WERI-Rb-1 (cell line): ENCODE data around the gene TDRKH.

Experiments
- DNase-seq: peaks from one replicate; pipeline ENCODE4 v3.0.0-alpha.2; 2020
- H3K27ac ChIP-seq: fragments of 250-450 bp; sonication (Bioruptor Pico); 2 replicates; pipeline ENCODE4 v1.5.1; 2020; ENCODE audit warnings: mild to moderate bottlenecking, moderate library complexity
- H3K27me3 ChIP-seq: fragments of 250-450 bp; sonication (Bioruptor Pico); 2 replicates; pipeline ENCODE4 v1.5.1; 2021; ENCODE audit warnings: mild to moderate bottlenecking, low read depth, moderate library complexity; ENCODE audit not compliant: insufficient read depth, severe bottlenecking
- H3K36me3 ChIP-seq: fragments of 250-450 bp; sonication (Bioruptor Pico); 2 replicates; pipeline ENCODE4 v1.5.1; 2020; ENCODE audit warnings: mild to moderate bottlenecking, moderate library complexity
- H3K4me3 ChIP-seq: 2 replicates; pipeline ENCODE4 v1.5.1; 2011; ENCODE audit warnings: low read depth, mild to moderate bottlenecking, control low read depth, low read length
- H3K9me3 ChIP-seq: fragments of 250-450 bp; sonication (Bioruptor Pico); 2 replicates; pipeline ENCODE4 v1.5.1; 2021; ENCODE audit warnings: mild to moderate bottlenecking, moderate library complexity; ENCODE audit not compliant: severe bottlenecking
- TF ChIP-seq, protein P1 (sequence below): IDR thresholded peaks from 2 replicates; pipeline ENCODE4 v1.5.1; 2011; ENCODE audit warnings: low read depth, mild to moderate bottlenecking, control low read depth, inconsistent platforms, low read length

Gene TDRKH

DNA sequence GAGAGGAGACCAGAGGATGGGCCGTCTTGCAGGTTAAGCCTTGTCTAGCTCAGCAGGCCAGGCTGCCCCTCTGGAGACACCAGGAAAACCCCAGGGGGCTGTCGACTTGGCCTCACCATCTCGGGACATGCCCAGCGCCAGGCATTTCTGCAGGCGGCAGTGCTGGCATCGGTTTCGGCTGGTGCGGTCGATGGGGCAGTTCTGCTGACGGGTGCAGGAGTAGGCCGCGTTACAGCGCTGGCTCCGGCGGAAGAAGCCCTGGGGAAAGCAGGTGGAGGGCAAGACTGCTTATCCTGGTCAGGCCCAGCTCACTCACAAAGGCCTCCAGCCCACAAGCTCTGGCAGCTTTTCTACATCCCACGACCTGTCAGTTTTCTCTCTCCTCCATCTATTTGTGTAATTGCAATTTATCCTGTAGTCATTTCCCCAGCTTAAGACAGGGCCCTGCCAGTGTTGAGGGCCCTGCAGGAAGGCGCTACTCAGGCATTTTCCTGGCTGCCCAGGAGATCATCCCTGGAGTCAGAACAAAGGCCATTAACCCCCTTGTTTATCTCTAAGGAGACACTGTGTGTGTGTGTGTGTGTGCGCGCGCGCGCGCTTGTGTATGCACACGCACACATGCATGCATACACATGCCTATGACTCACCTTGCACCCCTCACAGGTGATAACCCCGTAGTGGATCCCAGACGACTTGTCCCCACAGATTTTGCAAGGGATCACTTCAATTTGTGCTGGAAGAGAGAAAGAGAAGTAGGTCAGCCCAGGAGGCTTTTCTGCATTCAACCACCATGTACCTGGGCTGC lies 26.4 kb upstream of the TDRKH start:
- no peaks in the 10 kb centered on the region for H3K36me3 ChIP-seq
- H3K9me3 ChIP-seq, result no peaks in the 10 kb centered on the region
- H3K27ac ChIP-seq, result no peak overlapping the region
- TF ChIP-seq, protein P1, sequence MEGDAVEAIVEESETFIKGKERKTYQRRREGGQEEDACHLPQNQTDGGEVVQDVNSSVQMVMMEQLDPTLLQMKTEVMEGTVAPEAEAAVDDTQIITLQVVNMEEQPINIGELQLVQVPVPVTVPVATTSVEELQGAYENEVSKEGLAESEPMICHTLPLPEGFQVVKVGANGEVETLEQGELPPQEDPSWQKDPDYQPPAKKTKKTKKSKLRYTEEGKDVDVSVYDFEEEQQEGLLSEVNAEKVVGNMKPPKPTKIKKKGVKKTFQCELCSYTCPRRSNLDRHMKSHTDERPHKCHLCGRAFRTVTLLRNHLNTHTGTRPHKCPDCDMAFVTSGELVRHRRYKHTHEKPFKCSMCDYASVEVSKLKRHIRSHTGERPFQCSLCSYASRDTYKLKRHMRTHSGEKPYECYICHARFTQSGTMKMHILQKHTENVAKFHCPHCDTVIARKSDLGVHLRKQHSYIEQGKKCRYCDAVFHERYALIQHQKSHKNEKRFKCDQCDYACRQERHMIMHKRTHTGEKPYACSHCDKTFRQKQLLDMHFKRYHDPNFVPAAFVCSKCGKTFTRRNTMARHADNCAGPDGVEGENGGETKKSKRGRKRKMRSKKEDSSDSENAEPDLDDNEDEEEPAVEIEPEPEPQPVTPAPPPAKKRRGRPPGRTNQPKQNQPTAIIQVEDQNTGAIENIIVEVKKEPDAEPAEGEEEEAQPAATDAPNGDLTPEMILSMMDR, result no peak
- H3K27me3 ChIP-seq, result no peaks in the 10 kb centered on the region
- DNase-seq, result no peak
- H3K4me3 ChIP-seq, result no peak overlapping the region

DNA sequence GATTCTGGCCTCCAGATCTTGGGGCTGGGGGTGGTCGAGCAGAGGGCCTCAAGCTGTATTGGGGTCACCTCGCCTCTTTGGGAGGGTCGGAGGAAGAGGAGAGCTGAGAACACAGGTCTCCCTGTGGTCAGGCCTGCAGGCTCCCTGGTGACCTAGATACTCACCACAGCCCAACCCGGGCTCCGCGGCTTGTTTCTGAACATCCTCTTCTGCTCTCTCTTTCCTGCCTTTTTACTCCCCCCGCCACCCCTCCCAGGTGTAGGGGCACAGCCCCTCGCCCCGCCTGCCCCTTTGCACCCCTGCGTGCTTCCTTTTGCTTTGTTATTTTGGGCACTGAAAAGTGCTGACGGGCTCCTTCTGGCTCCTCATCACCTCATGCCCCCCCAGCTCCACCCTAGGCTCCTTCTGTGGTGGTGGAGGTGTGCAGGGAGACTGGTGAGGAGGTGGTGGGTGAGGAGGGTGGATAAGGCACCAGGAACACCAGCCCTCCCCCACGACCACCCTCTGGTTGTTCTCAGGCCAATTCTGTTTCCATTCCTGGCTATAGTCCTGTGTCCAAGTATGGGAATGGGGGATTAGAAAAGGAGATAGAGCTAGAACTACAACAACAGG lies 25.5 kb upstream of the TDRKH start:
- no peak overlapping the region for H3K4me3 ChIP-seq
- no peaks in the 10 kb centered on the region for H3K9me3 ChIP-seq
- H3K27ac ChIP-seq, result no peak overlapping the region
- H3K27me3 ChIP-seq, result no peaks in the 10 kb centered on the region
- no peak for DNase-seq
- TF ChIP-seq, protein P1, result no peak
- H3K36me3 ChIP-seq, result no peaks in the 10 kb centered on the region

DNA sequence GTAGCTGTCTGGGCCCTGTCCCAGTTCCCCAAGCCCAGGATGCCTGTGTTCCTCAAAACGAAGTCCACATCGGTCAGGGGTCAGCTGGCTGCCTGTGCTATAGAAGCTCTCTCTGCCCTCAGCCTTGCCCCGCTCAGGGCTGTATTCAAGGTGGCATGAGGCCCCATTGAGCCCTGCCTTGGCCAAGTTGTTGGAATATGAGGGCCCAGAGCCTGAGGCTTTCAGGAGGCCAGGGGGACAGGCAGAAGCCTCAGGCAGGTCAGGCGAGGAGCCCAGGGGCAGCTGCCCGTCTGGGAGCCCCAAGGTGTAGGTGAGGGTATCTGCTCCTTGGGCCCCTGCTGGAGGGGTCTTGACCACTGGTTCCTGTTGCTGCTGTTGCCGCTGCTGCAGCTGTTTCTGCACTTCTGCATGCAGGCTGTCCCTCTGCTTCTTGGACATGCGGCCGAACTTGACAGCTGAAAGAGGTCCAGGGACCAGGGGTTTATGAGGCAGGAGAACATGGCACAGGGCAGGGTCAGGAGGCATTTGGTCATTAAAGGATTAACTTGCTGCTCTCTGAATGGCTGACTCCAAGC lies 24.8 kb upstream of the TDRKH start:
- H3K27me3 ChIP-seq, result no peaks in the 10 kb centered on the region
- H3K4me3 ChIP-seq, result no peak overlapping the region
- H3K27ac ChIP-seq, result no peak overlapping the region
- no peak for DNase-seq
- no peaks in the 10 kb centered on the region for H3K36me3 ChIP-seq
- H3K9me3 ChIP-seq, result no peaks in the 10 kb centered on the region
- TF ChIP-seq, protein P1, result no peak

DNA sequence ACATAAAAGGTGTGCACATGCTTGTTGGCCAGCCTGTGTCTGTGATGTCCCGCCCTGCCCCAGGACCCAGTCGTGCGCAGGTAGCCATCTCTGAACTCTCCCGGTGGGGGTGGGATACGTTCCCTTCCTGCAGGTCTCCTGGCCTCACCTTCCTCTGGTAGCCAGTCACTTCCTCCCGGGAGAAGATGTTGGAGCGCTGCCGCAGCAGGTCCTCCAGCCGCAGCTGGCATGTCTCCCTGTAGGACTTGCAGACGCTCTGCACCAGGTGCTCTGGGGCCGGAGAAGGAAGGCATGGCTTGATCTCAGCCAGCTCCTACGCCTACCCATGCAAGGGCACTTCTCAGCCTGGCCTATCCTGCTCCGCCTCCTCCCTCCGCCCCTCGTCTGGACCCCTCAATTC lies 24.1 kb upstream of the TDRKH start:
- Histone ChIP-seq H3K36me3 (no peaks in the 10 kb centered on the region), H3K27me3 (no peaks in the 10 kb centered on the region), H3K4me3 (no peak overlapping the region), H3K27ac (no peak overlapping the region), H3K9me3 (no peaks in the 10 kb centered on the region)
- no peak for DNase-seq
- TF ChIP-seq, protein P1, result no peak

DNA sequence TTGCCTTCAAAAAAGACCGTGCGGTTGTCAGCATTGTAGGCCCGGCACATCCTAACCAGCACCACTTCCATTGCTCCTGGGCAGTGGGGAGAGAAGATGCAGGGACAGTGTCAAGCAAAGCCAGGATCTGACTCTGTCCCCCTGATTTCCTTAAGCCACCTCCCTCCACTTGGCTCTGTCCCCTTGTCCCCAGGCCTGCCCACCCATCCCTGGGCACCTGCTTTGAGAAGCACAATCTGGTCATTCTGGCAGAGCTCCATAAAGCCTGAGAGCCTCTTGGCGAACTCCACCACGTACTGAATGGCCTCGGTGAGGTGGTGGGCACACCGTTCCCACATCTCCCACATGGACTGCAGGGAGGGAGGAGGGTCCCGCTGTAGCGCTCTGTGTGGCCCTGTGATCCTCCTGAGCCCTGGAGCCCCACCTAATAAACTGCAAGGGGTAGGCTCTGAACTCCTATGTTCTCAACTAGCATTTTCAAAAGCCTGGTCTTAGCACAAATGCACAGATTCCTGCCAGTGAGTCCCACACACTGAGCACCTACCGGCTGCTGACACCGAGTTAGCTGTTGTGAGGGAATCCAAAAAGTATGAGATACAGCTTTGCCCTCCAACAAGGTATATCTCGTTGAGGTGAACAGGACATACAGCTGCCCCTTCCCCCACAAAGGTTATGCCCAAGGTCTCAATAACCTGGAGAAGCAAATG lies 23.1 kb upstream of the TDRKH start:
- Histone ChIP-seq H3K27me3 (no peaks in the 10 kb centered on the region), H3K27ac (no peak overlapping the region), H3K4me3 (no peak overlapping the region), H3K9me3 (peaks cover 4% of the 10 kb centered on the region), H3K36me3 (no peaks in the 10 kb centered on the region)
- TF ChIP-seq, protein P1, result no peak
- DNase-seq, result no peak
